ENCODE measurements around the gene TPPP2. TPM values are rescaled to one million over a fixed set of nuclear protein-coding genes. Genes with fewer than 3 reads are reported as not detected.

Gene TPPP2
- total and polyA plus RNA-seq, 2 of the 4 experiments (the other 2 are of a cell fraction): not detected

- Histone ChIP-seq H2AFZ (replicated peaks; ENCODE audit: low read length, poor library complexity) (no peak overlapping the region), H2AK5ac (ENCODE audit: low read depth, low read length) (no peak overlapping the region), H3K4me2 (ENCODE audit: low read depth, low read length) (no peak overlapping the region), H3K4ac (ENCODE audit: low read depth, low read length) (no peak overlapping the region), H3K56ac (ENCODE audit: extremely low read depth, insufficient read depth, low read length) (no peak overlapping the region), H3K18ac (ENCODE audit: low read depth, low read length) (no peak overlapping the region), H4K5ac (ENCODE audit: low read depth, low read length) (no peak overlapping the region), H3K79me1 (ENCODE audit: low read depth in 1 of 2, low read length in 2 of 2) (peaks cover 0 to 5% of the 10 kb centered on the region in 2 experiments; a peak in 2 of 4 replicates), H4K20me1 (ENCODE audit: insufficient read depth, low read length) (no peaks in the 10 kb centered on the region), H2BK20ac (ENCODE audit: low read depth, low read length) (no peak overlapping the region), H3K9ac (ENCODE audit: low read depth, low read length) (no peak overlapping the region), H3K4me3 (ENCODE audit: insufficient read depth, low read depth, low read length) (no peak overlapping the region), H3K9me1 (ENCODE audit: insufficient read depth, low read length) (no peaks in the 10 kb centered on the region), H3K9me3 (ENCODE audit: control insufficient read depth, insufficient read depth, low read length) (no peaks in the 10 kb centered on the region), H2BK15ac (ENCODE audit: low read depth, low read length) (no peak overlapping the region), H4K91ac (ENCODE audit: insufficient read depth, low read depth, low read length) (no peak overlapping the region), H3K4me1 (ENCODE audit: control insufficient read depth, insufficient read depth, low read length) (peaks cover 3% of the 10 kb centered on the region), H3K14ac (replicated peaks; ENCODE audit: low read depth, low read length) (no peak overlapping the region), H4K8ac (ENCODE audit: low read depth in 2 of 2, low read length in 2 of 2) (no peak overlapping the region), H2BK120ac (ENCODE audit: low read depth, low read length) (no peak overlapping the region), H3K27me3 (ENCODE audit: control insufficient read depth, insufficient read depth, low read length) (peaks cover 1% of the 10 kb centered on the region), H2AK9ac (replicated peaks; ENCODE audit: low read depth, low read length, poor library complexity) (no peak overlapping the region), H3K27ac (ENCODE audit: insufficient read depth, low read length) (no peak overlapping the region), H3K36me3 (ENCODE audit: control insufficient read depth, insufficient read depth, low read length) (peaks cover 28% of the 10 kb centered on the region), H2BK5ac (ENCODE audit: low read depth, low read length, poor library complexity, severe bottlenecking) (no peak overlapping the region), H3K23ac (ENCODE audit: low read depth, low read length) (no peak overlapping the region)
- ChIA-PET POLR2A (ENCODE audit: unreplicated experiment) (no interaction called here), CTCF (interaction anchor here (0.6 kb wide), 2 partner anchors 113 to 547 kb away, joined by 3 to 4 read pairs; no protein-coding TSS in a partner anchor)
- intact Hi-C loops (cut with micrococcal nuclease) (no loop called here), dilution Hi-C loops (cut with HindIII; ENCODE audit: low sequenced_read_pairs, unreplicated experiment) (no loop called here), in situ Hi-C loops (cut with MboI; ENCODE audit: low sequenced_read_pairs) (loop anchor here (25.0 kb wide), 1 partner anchor 660 kb away; the partner anchor contains the start of genes CCNB1IP1 and PARP2)
- no CpG with 5 or more reads among the region's 4 CpGs for WGBS, 2 experiments (ENCODE audit: extremely low coverage in 2 of 2, insufficient read length in 1 of 2)
- ATAC-seq (ENCODE audit: low read depth) (no peak), DNase-seq (no peak)
- no TSS peak for BruUV-seq (replicated peaks)
- TF ChIP-seq POLR2A (IDR thresholded peaks at IDR 0.05; ENCODE audit: low read depth, low read length) (no peak), FOS (IDR thresholded peaks at IDR 0.05; ENCODE audit: low read depth, low read length) (no peak), ELK1 (IDR thresholded peaks at IDR 0.05; ENCODE audit: borderline replicate concordance, low read depth, low read length) (no peak), MXI1 (IDR thresholded peaks at IDR 0.05; ENCODE audit: borderline replicate concordance, low read depth, low read length) (no peak), USF2 (IDR thresholded peaks at IDR 0.05; ENCODE audit: low read depth, low read length) (no peak), RFX5 (IDR thresholded peaks at IDR 0.05; ENCODE audit: low read depth, low read length) (no peak), CHD1 (IDR thresholded peaks at IDR 0.05; ENCODE audit: low read depth, low read length) (no peak), CTCF (conservative IDR thresholded peaks at IDR 0.05; ENCODE audit: low read depth, low read length) (no peak), SMC3 (IDR thresholded peaks at IDR 0.05; ENCODE audit: low read depth, low read length) (no peak), CEBPB (IDR thresholded peaks at IDR 0.05; ENCODE audit: low read depth, low read length) (no peak), NFE2L2 (IDR thresholded peaks at IDR 0.05; ENCODE audit: low read depth, low read length) (no peak), RAD21 (IDR thresholded peaks at IDR 0.05; ENCODE audit: low read length) (no peak)
Measured at GRCh38 chr14:20997115-20997514, 32.9 kb upstream of the TPPP2 start.

All from IMR-90 (cell line).